Breast epithelium (tissue), 4 donors: ENCODE data around the gene GNA12. TPM values are rescaled to one million over a fixed set of nuclear protein-coding genes. Genes with fewer than 3 reads are reported as not detected.

ENCODE experiments used
- DNase-seq, 2 donors: peaks; one replicate each; pipeline ENCODE4 v3.0.0-alpha.2; 2019; ENCODE audit warnings: low spot score in 2 of 2
- H3K27ac ChIP-seq, 2 donors: fragments of 200-600 bp; sonication (generic) in 1 of 2; one replicate each; pipeline ENCODE4 v1.5.1; 2016 to 2019; ENCODE audit warnings: mild to moderate bottlenecking in 1 of 2
- H3K27me3 ChIP-seq, 2 donors: fragments of 200-600 bp; sonication (generic) in 1 of 2; one replicate each; pipeline versions ENCODE4 v1.5.1 to v1.6.0; 2017 to 2019; ENCODE audit warnings: control low read depth in 1 of 2, mild to moderate bottlenecking in 1 of 2
- H3K36me3 ChIP-seq: fragments of 200-600 bp; one replicate; pipeline ENCODE4 v1.5.1; 2019
- H3K4me1 ChIP-seq, 2 donors: fragments of 200-600 bp; sonication (generic); one replicate each; pipeline ENCODE4 v1.5.1; 2016 to 2019; ENCODE audit warnings: control low read depth in 1 of 2
- H3K4me3 ChIP-seq, 3 donors: fragments of 200-600 bp; sonication (generic); 1 replicate in 2 of 3; 2 replicates in 1 of 3; pipeline ENCODE4 v1.5.1; 2016 to 2019; ENCODE audit warnings: mild to moderate bottlenecking in 3 of 3, moderate library complexity in 2 of 3
- H3K9me3 ChIP-seq, 2 donors: fragments of 200-600 bp; sonication (generic) in 1 of 2; one replicate each; pipeline ENCODE4 v1.5.1; 2016 to 2019; ENCODE audit warnings: control low read depth in 1 of 2
- CTCF ChIP-seq, 3 donors: fragments of 450-650 bp; IDR thresholded peaks; one replicate each; pipeline ENCODE4 v1.5.1; 2016 to 2017; ENCODE audit warnings: antibody characterized with exemption in 3 of 3, mild to moderate bottlenecking in 3 of 3, moderate library complexity in 3 of 3
- POLR2A ChIP-seq: fragments of 450-650 bp; IDR thresholded peaks from one replicate; pipeline ENCODE4 v1.6.1; 2016; ENCODE audit warnings: antibody characterized with exemption, mild to moderate bottlenecking, moderate library complexity
- POLR2AphosphoS5 ChIP-seq, 3 donors: sonication (generic); formaldehyde crosslinking; IDR thresholded peaks; one replicate each; pipeline ENCODE4 v1.6.1; 2017; ENCODE audit warnings: antibody characterized with exemption in 3 of 3
- intact Hi-C: fragments of 100-400 bp; cut with DNase I; formaldehyde crosslinking; loops from one replicate; pipeline ENCODE4 v1.15.1; 2023; ENCODE audit warnings: low total_unique reads
- total RNA-seq, 3 donors: library from RNA; depleted of rRNA; stranded (reverse); fragments of >200 nt; gene quantifications; one replicate each; pipeline ENCODE4 v1.1.0, GENCODE V29; 2016

Gene GNA12
- total RNA-seq, 3 donors from 2014 or later = 11.3 to 31.4 (median 24.9) TPM

GRCh38 chr7:2761131-2761624 lies 82.9 kb downstream of the GNA12 start:
- Histone ChIP-seq H3K36me3 (no peaks in the 10 kb centered on the region), H3K27me3 (no peaks in the 10 kb centered on the region), H3K4me3 (no peak overlapping the region), H3K27ac (peak overlapping the region; percentile 58 to 99), H3K9me3 (no peaks in the 10 kb centered on the region), H3K4me1 (peaks cover 10 to 25% of the 10 kb centered on the region in 2 donors)
- no peak for TF ChIP-seq CTCF (IDR thresholded peaks at IDR 0.05)
- TF ChIP-seq POLR2AphosphoS5 (IDR thresholded peaks at IDR 0.05) = no peak
- no peak for TF ChIP-seq POLR2A
- intact Hi-C loops = no loop called here
- no peak for DNase-seq

- Histone ChIP-seq H3K4me1 (peaks cover 10 to 25% of the 10 kb centered on the region in 2 donors), H3K36me3 (no peaks in the 10 kb centered on the region), H3K27ac (peak overlapping the region; percentile 58 to 99), H3K9me3 (no peaks in the 10 kb centered on the region), H3K4me3 (peak overlapping the region in 1 of 3 donors; percentile 12), H3K27me3 (no peaks in the 10 kb centered on the region)
- no peak for TF ChIP-seq POLR2A
- TF ChIP-seq CTCF (IDR thresholded peaks at IDR 0.05) = peak in 1 of 3 donors; percentile 19
- no peak for TF ChIP-seq POLR2AphosphoS5 (IDR thresholded peaks at IDR 0.05)
- intact Hi-C loops = loop anchor here (1.0 kb wide), 1 partner anchor 21 kb away; no protein-coding TSS in a partner anchor
- no peak for DNase-seq
Measured at GRCh38 chr7:2760098-2760889, 83.8 kb downstream of the GNA12 start.

GRCh38 chr7:2759736-2760097 lies 84.4 kb downstream of the GNA12 start:
- intact Hi-C loops = loop anchor here (1.0 kb wide), 1 partner anchor 22 kb away; no protein-coding TSS in a partner anchor
- H3K36me3 ChIP-seq = no peaks in the 10 kb centered on the region
- no peaks in the 10 kb centered on the region for H3K27me3 ChIP-seq
- peak overlapping the region; percentile 58 to 99 for H3K27ac ChIP-seq
- peaks cover 10 to 25% of the 10 kb centered on the region in 2 donors for H3K4me1 ChIP-seq
- TF ChIP-seq POLR2AphosphoS5 (IDR thresholded peaks at IDR 0.05) (no peak), POLR2A (no peak), CTCF (IDR thresholded peaks at IDR 0.05) (no peak)
- no peak overlapping the region for H3K4me3 ChIP-seq
- DNase-seq = no peak
- no peaks in the 10 kb centered on the region for H3K9me3 ChIP-seq

GRCh38 chr7:2758673-2759616 lies 85.2 kb downstream of the GNA12 start:
- intact Hi-C loops = no loop called here
- H3K36me3 ChIP-seq = no peaks in the 10 kb centered on the region
- peak overlapping the region; percentile 78 to 99 for H3K27ac ChIP-seq
- no peak for DNase-seq
- no peaks in the 10 kb centered on the region for H3K9me3 ChIP-seq
- no peak overlapping the region for H3K4me3 ChIP-seq
- peaks cover 10 to 25% of the 10 kb centered on the region in 2 donors for H3K4me1 ChIP-seq
- no peak for TF ChIP-seq POLR2A
- no peak for TF ChIP-seq CTCF (IDR thresholded peaks at IDR 0.05)
- TF ChIP-seq POLR2AphosphoS5 (IDR thresholded peaks at IDR 0.05) = no peak
- no peaks in the 10 kb centered on the region for H3K27me3 ChIP-seq
